Ovary (tissue), 3 donors: Measurements from ENCODE around the gene PPP1R9B.

ENCODE experiments used
- POLR2A ChIP-seq: fragments of 450-650 bp; IDR thresholded peaks from one replicate; pipeline ENCODE4 v1.6.1; 2017; ENCODE audit warnings: antibody characterized with exemption, mild to moderate bottlenecking, moderate library complexity
- TF ChIP-seq, protein P1 (sequence below), 3 donors: fragments of 450-650 bp in 2 of 3; fragments of 200-600 bp in 1 of 3; IDR thresholded peaks; one replicate each; pipeline versions ENCODE4 v1.5.1 to v1.8.0; 2016 to 2022; ENCODE audit warnings: antibody characterized with exemption in 3 of 3, mild to moderate bottlenecking in 1 of 3
- donor health status: DM: no; HTN: no; CAD: no.

DNA sequence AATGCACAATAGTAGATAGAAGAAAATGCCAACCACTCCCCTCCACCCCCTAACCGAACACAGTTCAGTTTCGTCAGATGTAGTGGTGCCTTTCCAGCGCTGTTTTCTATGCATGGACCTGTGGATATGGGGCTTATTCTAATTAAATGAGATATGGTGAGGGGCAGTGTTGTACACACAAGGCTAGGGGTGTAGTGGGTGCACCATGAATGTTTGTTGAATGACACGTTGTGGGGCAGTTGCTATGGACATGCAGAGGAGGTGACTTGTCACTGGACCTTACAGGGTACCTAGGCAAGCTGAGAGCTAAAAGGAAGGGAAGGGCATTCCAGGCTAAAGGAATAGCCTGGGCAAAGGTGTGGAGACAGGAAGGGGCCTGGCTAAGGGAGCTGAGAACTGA is 51.9 kb downstream of the PPP1R9B start:
- TF ChIP-seq POLR2A = no peak
- TF ChIP-seq, protein P1, sequence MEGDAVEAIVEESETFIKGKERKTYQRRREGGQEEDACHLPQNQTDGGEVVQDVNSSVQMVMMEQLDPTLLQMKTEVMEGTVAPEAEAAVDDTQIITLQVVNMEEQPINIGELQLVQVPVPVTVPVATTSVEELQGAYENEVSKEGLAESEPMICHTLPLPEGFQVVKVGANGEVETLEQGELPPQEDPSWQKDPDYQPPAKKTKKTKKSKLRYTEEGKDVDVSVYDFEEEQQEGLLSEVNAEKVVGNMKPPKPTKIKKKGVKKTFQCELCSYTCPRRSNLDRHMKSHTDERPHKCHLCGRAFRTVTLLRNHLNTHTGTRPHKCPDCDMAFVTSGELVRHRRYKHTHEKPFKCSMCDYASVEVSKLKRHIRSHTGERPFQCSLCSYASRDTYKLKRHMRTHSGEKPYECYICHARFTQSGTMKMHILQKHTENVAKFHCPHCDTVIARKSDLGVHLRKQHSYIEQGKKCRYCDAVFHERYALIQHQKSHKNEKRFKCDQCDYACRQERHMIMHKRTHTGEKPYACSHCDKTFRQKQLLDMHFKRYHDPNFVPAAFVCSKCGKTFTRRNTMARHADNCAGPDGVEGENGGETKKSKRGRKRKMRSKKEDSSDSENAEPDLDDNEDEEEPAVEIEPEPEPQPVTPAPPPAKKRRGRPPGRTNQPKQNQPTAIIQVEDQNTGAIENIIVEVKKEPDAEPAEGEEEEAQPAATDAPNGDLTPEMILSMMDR (IDR thresholded peaks at IDR 0.05) = no peak
